Right lobe of liver (tissue), 6 donors: ENCODE results near the gene ZC2HC1C. TPM values are rescaled to one million over a fixed set of nuclear protein-coding genes. Genes with fewer than 3 reads are reported as not detected.

Source experiments
- ATAC-seq, 4 donors: fragments of 200-7000 bp; cut with Tn5 transposase; one replicate each; pipeline ENCODE4 v1.9.1; 2020; ENCODE audit warnings: mild to moderate bottlenecking in 4 of 4, moderate library complexity in 4 of 4
- DNase-seq, 3 donors: peaks; one replicate each; pipeline ENCODE4 v3.0.0-alpha.2; 2020
- H3K27ac ChIP-seq, 3 donors: fragments of 200-600 bp; one replicate each; pipeline ENCODE4 v1.8.0; 2022
- H3K27me3 ChIP-seq, 2 donors: fragments of 200-600 bp; one replicate each; pipeline ENCODE4 v1.8.0; 2022
- H3K36me3 ChIP-seq, 4 donors: fragments of 200-600 bp; sonication (generic) in 1 of 4; one replicate each; pipeline versions ENCODE4 v1.5.1 to v1.8.0; 2017 to 2022; ENCODE audit warnings: control low read depth in 1 of 4
- H3K4me1 ChIP-seq, 4 donors: fragments of 200-600 bp; sonication (generic) in 1 of 4; one replicate each; pipeline versions ENCODE4 v1.5.1 to v1.8.0; 2017 to 2022; ENCODE audit warnings: control low read depth in 1 of 4
- H3K4me3 ChIP-seq, 3 donors: fragments of 200-600 bp; one replicate each; pipeline ENCODE4 v1.8.0; 2022
- H3K9me3 ChIP-seq, 4 donors: fragments of 200-600 bp; sonication (generic) in 1 of 4; one replicate each; pipeline versions ENCODE4 v1.5.1 to v1.8.0; 2017 to 2022; ENCODE audit warnings: control low read depth in 1 of 4
- POLR2A ChIP-seq: fragments of 450-650 bp; IDR thresholded peaks from one replicate; pipeline ENCODE4 v1.6.1; 2017; ENCODE audit warnings: antibody characterized with exemption, mild to moderate bottlenecking
- WGBS: methylation state at CpG from one replicate; pipeline ENCODE4 v1.1.6; 2018; ENCODE audit warnings: low coverage, low lambda C conversion rate; ENCODE audit not compliant: insufficient coverage; ENCODE audit errors: missing lambda C conversion rate; 5-methylcytosine and 5-hydroxymethylcytosine counted together
- intact Hi-C, 2 donors: fragments of 100-400 bp; cut with DNase I; formaldehyde crosslinking; loops; one replicate each; pipeline versions ENCODE4 v1.11.2 to v1.14.1; 2022
- total RNA-seq, 6 experiments: library from RNA; depleted of rRNA in 2 of 6; stranded (reverse); fragments of >200 nt in 2 of 6; fragmentation: NEBNext Ultra II Directional in 3 of 6; extraction: Animal tissue kit (Norgen Biotek cat#: 25700) in 3 of 6; gene quantifications; one replicate each; pipeline versions ENCODE4 v1.1.0 to v1.2.4, GENCODE V29; 2016 to 2023
- TF ChIP-seq, protein P1 (sequence below), 4 donors: fragments of 200-600 bp in 3 of 4; fragments of 450-650 bp in 1 of 4; IDR thresholded peaks; one replicate each; pipeline versions ENCODE4 v1.5.1 to v1.8.0; 2016 to 2022; ENCODE audit warnings: antibody characterized with exemption in 4 of 4, mild to moderate bottlenecking in 2 of 4
- donor health status: DM: no; HTN: yes; CAD: no.
- donor health status: DM: no; HTN: no; CAD: no.
- donor health status: DM: no; HTN: no; CAD: no.
- donor health status: DM: no; HTN: yes; CAD: no.
- donor health status: DM: no; HTN: yes; CAD: no.

ZC2HC1C gene
- total RNA-seq, 6 experiments from 2014 or later = 2.1 to 9.6 (median 3.1) TPM

DNA sequence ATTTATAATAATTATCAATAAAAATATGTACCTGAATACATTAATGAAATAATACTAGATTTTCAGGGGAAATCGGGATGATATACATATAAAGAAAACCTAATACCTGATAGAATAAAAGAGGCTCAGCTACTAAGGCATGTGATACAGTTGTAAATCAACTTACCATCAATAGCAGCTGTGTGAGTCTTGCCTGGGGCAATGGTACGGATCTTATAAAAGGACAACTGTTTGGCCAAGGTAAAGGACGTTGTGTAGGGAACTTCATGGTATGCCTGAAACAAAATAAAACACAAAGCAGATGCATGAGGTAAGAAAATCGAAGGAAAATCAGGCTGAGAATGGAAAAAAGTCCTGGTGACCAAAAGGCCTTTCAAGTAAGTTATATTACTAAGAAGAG, 32.0 kb downstream of the ZC2HC1C start:
- no peak for DNase-seq
- H3K4me3 ChIP-seq = no peak overlapping the region
- H3K36me3 ChIP-seq = peaks cover 0 to 88% (median 30%) of the 10 kb centered on the region in 4 donors
- H3K27ac ChIP-seq = no peak overlapping the region
- H3K4me1 ChIP-seq = no peaks in the 10 kb centered on the region
- TF ChIP-seq, protein P1, sequence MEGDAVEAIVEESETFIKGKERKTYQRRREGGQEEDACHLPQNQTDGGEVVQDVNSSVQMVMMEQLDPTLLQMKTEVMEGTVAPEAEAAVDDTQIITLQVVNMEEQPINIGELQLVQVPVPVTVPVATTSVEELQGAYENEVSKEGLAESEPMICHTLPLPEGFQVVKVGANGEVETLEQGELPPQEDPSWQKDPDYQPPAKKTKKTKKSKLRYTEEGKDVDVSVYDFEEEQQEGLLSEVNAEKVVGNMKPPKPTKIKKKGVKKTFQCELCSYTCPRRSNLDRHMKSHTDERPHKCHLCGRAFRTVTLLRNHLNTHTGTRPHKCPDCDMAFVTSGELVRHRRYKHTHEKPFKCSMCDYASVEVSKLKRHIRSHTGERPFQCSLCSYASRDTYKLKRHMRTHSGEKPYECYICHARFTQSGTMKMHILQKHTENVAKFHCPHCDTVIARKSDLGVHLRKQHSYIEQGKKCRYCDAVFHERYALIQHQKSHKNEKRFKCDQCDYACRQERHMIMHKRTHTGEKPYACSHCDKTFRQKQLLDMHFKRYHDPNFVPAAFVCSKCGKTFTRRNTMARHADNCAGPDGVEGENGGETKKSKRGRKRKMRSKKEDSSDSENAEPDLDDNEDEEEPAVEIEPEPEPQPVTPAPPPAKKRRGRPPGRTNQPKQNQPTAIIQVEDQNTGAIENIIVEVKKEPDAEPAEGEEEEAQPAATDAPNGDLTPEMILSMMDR (IDR thresholded peaks at IDR 0.05) = no peak
- no peak for TF ChIP-seq POLR2A
- no peak for ATAC-seq
- intact Hi-C loops = no loop called here
- H3K27me3 ChIP-seq = no peaks in the 10 kb centered on the region
- H3K9me3 ChIP-seq = no peaks in the 10 kb centered on the region
- WGBS = 94% methylated on average over 4 of the region's 4 CpGs

DNA sequence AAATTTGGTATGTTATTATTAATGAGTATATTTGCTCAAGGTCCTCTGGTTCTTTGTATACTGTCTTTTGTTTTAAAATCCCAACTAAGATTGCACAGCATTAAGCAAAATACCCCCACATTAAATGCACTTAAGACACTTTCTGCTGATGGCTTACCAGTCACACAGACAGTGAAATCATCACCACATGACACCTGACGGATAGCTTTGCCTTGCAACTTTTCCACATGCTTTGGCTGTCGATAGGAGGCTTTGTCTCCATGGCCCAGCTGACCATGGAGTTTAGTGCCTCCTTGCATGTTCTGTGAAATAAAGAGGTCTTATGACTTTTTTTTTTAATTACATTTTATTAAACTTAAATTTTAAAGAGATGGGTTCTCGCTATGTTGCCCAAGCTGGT, 37.7 kb downstream of the ZC2HC1C start:
- no peaks in the 10 kb centered on the region for H3K4me1 ChIP-seq
- no peak for TF ChIP-seq POLR2A
- TF ChIP-seq, protein P1 (IDR thresholded peaks at IDR 0.05) = no peak
- DNase-seq = no peak
- H3K36me3 ChIP-seq = peaks cover 0 to 92% (median 43%) of the 10 kb centered on the region in 4 donors
- intact Hi-C loops = no loop called here
- no peak for ATAC-seq
- H3K4me3 ChIP-seq = no peak overlapping the region
- H3K27ac ChIP-seq = no peak overlapping the region
- H3K9me3 ChIP-seq = no peaks in the 10 kb centered on the region
- H3K27me3 ChIP-seq = no peaks in the 10 kb centered on the region
- 61% methylated on average over 3 of the region's 3 CpGs for WGBS

DNA sequence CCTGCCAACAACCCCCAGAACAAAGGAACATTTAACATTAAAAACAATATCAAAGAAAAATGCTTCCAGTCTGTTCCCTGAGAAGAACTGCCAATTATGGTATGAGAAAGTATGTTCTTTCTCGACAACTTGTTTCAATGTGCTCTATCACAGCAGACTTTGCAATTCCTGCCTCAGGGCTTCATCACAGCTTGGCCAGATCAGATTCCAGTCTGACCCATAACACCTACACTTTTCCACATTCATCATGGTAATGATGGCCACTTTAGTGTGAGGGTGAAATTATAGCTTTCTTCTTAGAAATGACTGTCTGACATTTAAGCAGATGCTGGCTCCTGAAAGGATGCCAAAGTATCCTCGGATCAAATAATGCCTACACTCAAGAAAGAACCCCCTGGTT, 40.4 kb downstream of the ZC2HC1C start:
- H3K36me3 ChIP-seq = peaks cover 0 to 98% (median 44%) of the 10 kb centered on the region in 4 donors
- WGBS = 100% methylated on average over 2 of the region's 2 CpGs

DNA sequence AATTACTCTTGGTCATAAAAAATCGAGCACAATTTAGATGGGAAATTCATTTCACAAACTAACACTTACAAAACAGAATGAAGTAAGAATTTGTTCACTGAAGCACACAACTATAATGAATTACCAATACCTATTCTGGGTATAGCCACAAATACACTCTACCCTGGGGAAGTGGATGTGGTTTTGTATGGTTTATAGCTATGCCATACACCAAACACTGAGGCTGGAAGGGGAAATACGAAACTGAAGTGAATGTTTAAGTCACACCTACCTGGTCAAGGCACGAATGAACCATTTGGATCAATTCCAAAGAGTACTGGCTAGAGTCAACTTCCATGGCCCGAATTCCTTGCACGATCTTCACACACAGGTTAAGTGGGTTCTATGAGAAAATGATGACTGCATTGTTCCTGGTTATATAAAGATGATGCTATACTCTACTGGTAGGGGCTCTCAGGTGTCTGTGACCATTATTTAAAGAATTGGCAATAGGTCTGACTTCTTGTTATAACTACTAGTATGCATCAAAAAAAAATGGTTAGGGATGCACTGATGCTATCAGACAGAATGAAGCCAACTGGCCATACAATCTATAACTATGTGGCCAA, 44.6 kb downstream of the ZC2HC1C start:
- Histone ChIP-seq H3K4me1 (no peaks in the 10 kb centered on the region), H3K4me3 (no peak overlapping the region), H3K27me3 (no peaks in the 10 kb centered on the region), H3K27ac (no peak overlapping the region), H3K9me3 (no peaks in the 10 kb centered on the region), H3K36me3 (peaks cover 4 to 100% (median 43%) of the 10 kb centered on the region in 4 donors)
- ATAC-seq (no peak), DNase-seq (no peak)
- intact Hi-C loops = no loop called here
- TF ChIP-seq, protein P1 (IDR thresholded peaks at IDR 0.05) = no peak
- no peak for TF ChIP-seq POLR2A
- 76% methylated on average over 5 of the region's 5 CpGs for WGBS

More for the DNA sequence above, 40.4 kb downstream of the ZC2HC1C start:
- no peak for TF ChIP-seq POLR2A
- TF ChIP-seq, protein P1 (IDR thresholded peaks at IDR 0.05) = no peak
- Histone ChIP-seq H3K9me3 (no peaks in the 10 kb centered on the region), H3K27me3 (no peaks in the 10 kb centered on the region), H3K4me1 (no peaks in the 10 kb centered on the region), H3K4me3 (no peak overlapping the region), H3K27ac (no peak overlapping the region)
- ATAC-seq (no peak), DNase-seq (no peak)
- intact Hi-C loops = no loop called here
